ENCODE data around the gene CCDC78.

CCDC78 gene

GRCh38 chr16:680625-680945 is 45.7 kb downstream of the CCDC78 start:
- H3K4me2 ChIP-seq (ENCODE audit: low read length), result peak overlapping the region; percentile 79
- H3K27ac ChIP-seq, result peak overlapping the region; percentile 79
- no peaks in the 10 kb centered on the region for H3K27me3 ChIP-seq (ENCODE audit: control insufficient read depth, insufficient read depth, low read length)
- no peaks in the 10 kb centered on the region for H3K9me3 ChIP-seq (ENCODE audit: control insufficient read depth, low read length)
- H3K79me2 ChIP-seq, result peaks cover 8% of the 10 kb centered on the region
- peak overlapping the region; percentile 73 for H3K9ac ChIP-seq
- no peak for TF ChIP-seq CTCF (IDR thresholded peaks at IDR 0.05)
- peaks cover 9% of the 10 kb centered on the region for H3K4me1 ChIP-seq
- H3K4me3 ChIP-seq (ENCODE audit: low read depth, low read length), result peak overlapping the region; percentile 77
- no peaks in the 10 kb centered on the region for H3K36me3 ChIP-seq (ENCODE audit: control insufficient read depth, insufficient read depth, low read length)
- no peak overlapping the region for H2AFZ ChIP-seq

DNA sequence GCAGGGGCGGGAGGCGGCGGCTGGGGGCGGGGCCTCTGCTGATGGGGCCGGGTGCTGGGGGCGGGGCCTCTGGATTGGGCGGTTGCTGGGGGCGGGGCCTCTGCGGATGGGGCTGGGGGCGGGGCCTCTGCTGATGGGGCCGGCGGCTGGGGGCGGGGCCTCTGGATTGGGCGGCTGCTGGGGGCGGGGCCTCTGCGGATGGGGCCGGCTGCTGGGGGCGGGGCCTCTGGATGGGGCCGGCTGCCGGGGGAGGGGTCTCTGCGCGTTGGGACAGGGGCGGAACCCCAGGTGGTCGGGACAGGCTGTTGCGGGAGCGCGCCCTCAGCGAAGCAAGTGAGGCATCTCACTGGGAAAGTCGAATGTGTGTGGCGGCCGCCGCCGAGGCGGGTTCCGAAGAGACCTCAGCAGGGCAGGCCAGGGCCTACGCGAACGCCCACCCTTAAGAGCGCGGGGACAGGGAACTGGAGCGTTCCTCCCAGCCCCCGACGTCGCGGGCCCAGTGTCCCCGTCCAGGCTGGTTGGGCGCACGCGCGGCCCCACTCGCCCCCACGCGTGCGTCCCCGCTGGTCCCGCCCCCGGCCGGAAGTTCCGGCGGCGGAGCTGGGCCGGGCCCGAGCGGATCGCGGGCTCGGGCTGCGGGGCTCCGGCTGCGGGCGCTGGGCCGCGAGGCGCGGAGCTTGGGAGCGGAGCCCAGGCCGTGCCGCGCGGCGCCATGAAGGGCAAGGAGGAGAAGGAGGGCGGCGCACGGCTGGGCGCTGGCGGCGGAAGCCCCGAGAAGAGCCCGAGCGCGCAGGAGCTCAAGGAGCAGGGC is 46.2 kb downstream of the CCDC78 start, which contains the start of gene STUB1:
Gene STUB1, plus strand, starts transcription at position 597 of the 811 bp plus-strand sequence. Its CDS starts 116 bp downstream, at position 713.
- peak within 1 kb of the TSS; percentile 99 for H3K4me2 ChIP-seq (ENCODE audit: low read length)
- TF ChIP-seq CTCF (IDR thresholded peaks at IDR 0.05), result no peak
- no peaks in the 10 kb centered on the region for H3K9me3 ChIP-seq (ENCODE audit: control insufficient read depth, low read length)
- H3K4me1 ChIP-seq, result peaks cover 9% of the 10 kb centered on the region
- peak within 1 kb of the TSS; percentile 77 for H3K4me3 ChIP-seq (ENCODE audit: low read depth, low read length)
- H3K27ac ChIP-seq, result peak within 1 kb of the TSS; percentile 79
- no peaks in the 10 kb centered on the region for H3K36me3 ChIP-seq (ENCODE audit: control insufficient read depth, insufficient read depth, low read length)
- H3K79me2 ChIP-seq, result peaks cover 8% of the 10 kb centered on the region
- H3K9ac ChIP-seq, result peak within 1 kb of the TSS; percentile 73
- no peaks in the 10 kb centered on the region for H3K27me3 ChIP-seq (ENCODE audit: control insufficient read depth, insufficient read depth, low read length)
- peak within 1 kb of the TSS; percentile 72 for H2AFZ ChIP-seq

- TF ChIP-seq CTCF (IDR thresholded peaks at IDR 0.05), result no peak
- peaks cover 6% of the 10 kb centered on the region for H3K4me1 ChIP-seq
- peak overlapping the region; percentile 72 for H2AFZ ChIP-seq
- H3K9ac ChIP-seq, result no peak overlapping the region
- H3K27ac ChIP-seq, result peak overlapping the region; percentile 79
- no peaks in the 10 kb centered on the region for H3K27me3 ChIP-seq (ENCODE audit: control insufficient read depth, insufficient read depth, low read length)
- H3K9me3 ChIP-seq (ENCODE audit: control insufficient read depth, low read length), result no peaks in the 10 kb centered on the region
- H3K79me2 ChIP-seq, result peaks cover 6% of the 10 kb centered on the region
- H3K36me3 ChIP-seq (ENCODE audit: control insufficient read depth, insufficient read depth, low read length), result no peaks in the 10 kb centered on the region
- H3K4me2 ChIP-seq (ENCODE audit: low read length), result peak overlapping the region; percentile 84
- H3K4me3 ChIP-seq (ENCODE audit: low read depth, low read length), result peak overlapping the region; percentile 63
These were observed 47.1 kb downstream of the CCDC78 start for GRCh38 chr16:678858-679813.

DNA sequence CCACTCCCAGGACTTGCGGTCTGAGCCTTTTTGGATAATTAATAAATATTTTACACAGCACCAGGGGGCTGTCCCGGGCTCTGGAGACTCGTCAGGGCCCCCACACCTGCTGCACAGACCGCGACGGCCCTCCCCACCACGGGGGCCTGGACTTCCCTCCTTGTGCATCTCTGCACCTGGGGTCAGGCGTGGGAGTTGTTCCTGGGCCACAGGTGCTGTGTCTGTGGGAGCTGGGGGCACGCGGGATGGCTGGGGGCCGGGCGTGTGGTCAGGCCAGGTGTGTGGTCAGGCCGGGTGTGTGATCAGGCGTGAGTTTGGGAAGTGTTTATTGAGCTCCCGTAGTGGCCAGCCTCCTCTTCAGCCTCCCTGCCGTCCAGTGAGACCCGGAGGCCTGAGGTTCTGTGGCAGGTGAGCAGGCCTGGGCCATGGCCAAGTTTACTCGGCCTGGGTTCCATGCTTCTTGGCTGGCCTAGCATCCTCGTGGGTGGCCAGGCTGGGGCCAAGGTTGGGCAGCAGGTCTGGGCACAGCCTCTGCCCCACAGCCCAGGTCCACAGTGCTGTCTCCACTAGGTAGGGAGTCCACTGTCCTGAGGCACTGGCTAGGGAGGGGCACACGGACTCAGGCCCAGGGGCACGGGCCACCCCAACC is 47.9 kb downstream of the CCDC78 start:
- TF ChIP-seq CTCF (IDR thresholded peaks at IDR 0.05), result no peak
- no peak overlapping the region for H3K27ac ChIP-seq
- H3K79me2 ChIP-seq, result peaks cover 4% of the 10 kb centered on the region
- H3K4me1 ChIP-seq, result peaks cover 6% of the 10 kb centered on the region
- H3K9me3 ChIP-seq (ENCODE audit: control insufficient read depth, low read length), result no peaks in the 10 kb centered on the region
- no peak overlapping the region for H3K4me2 ChIP-seq (ENCODE audit: low read length)
- no peaks in the 10 kb centered on the region for H3K27me3 ChIP-seq (ENCODE audit: control insufficient read depth, insufficient read depth, low read length)
- H3K9ac ChIP-seq, result no peak overlapping the region
- no peak overlapping the region for H2AFZ ChIP-seq
- H3K4me3 ChIP-seq (ENCODE audit: low read depth, low read length), result no peak overlapping the region
- H3K36me3 ChIP-seq (ENCODE audit: control insufficient read depth, insufficient read depth, low read length), result no peaks in the 10 kb centered on the region

Measured in parathyroid adenoma (tissue), 2 donors.